ENCODE data around the gene USP11.
A peak's percentile ranks its signal among the peaks of the same experiment; 100 is the strongest.

Gene USP11

DNA sequence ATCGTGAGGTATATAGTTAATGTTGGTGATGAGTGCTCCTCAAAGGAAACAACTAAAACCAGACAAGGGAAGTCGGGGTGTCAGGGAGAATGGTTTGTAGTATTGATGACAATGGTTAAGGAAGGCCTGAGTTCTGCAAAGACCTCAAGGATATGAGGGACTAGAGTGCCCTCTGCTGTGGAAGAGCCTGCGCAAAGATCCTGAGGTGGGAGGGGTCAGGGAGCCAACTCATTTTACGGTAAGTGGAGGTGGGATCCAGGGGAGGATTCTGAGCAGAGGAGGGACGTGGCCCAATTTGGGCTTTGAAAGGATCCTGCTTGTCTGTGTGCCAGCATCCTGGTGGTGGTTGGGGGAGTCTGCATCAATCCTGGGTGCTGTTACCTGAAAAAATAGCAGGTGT, 27.8 kb upstream of the USP11 start:
- no peak for DNase-seq

GRCh38 chrX:47206316-47206715, 26.5 kb upstream of the USP11 start:
- DNase-seq, result no peak

GRCh38 chrX:47208108-47208507, 24.7 kb upstream of the USP11 start:
- no peak for DNase-seq

GRCh38 chrX:47209508-47210238, 23.1 kb upstream of the USP11 start:
- no peak for DNase-seq

DNA sequence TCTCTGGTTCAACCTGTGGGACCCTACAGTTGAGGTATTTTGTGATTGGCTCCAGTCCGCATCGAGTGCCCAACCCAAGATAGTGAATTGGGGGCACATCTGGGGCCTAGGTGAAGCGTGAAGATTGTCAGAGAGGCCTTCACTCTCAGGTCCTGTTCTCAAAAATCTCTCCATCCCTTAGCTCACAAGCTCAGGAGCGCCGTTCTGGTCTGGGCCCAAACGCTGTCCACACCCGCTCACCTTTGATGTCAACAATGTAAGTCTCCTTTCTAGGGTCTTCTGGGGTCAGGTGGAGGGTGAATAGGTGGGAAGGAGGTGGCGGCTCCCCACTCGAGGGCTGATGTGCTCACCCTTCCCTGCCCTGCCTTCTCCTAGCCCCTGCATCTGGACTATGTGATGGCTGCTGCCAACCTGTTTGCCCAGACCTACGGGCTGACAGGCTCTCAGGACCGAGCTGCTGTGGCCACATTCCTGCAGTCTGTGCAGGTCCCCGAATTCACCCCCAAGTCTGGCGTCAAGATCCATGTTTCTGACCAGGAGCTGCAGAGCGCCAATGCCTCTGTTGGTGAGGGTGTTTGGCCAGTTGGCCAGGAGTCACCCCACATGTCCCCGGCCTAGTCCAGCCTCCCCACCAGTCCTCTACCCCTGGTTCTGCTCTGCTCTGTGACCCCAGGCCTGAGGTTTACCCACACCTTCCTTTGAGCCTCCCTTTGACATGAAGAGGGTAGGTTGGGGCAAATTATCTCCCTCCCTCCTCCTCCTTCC, 22.0 kb upstream of the USP11 start:
- no peak for DNase-seq

DNA sequence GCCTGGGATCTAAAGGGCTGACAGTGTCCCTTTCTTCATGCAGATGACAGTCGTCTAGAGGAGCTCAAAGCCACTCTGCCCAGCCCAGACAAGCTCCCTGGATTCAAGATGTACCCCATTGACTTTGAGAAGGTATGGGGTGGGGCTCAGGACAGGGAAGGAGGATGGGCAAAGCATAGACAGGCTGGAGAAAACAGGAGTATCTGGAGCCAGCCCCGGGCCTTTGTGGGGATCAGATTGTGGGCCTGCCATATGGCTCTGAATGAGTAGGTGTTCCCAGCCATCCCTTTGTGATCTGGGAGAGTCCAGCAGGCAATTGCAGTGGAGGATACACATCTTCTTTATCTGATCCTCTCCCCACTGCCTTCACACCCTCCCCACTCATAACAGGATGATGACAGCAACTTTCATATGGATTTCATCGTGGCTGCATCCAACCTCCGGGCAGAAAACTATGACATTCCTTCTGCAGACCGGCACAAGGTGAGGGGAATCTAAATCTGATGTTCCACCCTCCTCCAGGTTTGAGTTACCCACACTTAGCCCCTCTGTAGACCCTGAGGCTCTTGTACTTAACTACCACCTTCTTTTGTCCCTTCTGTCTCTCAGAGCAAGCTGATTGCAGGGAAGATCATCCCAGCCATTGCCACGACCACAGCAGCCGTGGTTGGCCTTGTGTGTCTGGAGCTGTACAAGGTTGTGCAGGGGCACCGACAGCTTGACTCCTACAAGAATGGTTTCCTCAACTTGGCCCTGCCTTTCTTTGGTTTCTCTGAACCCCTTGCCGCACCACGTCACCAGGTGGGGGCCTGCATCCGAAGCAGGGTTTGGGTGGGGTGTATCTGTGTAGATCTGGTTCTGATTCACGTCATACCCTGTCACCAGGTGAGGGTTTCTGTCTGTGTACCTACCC, 20.2 kb upstream of the USP11 start:
- no peak for DNase-seq

- DNase-seq, result no peak
These were observed 18.3 kb upstream of the USP11 start for GRCh38 chrX:47214435-47215077.

GRCh38 chrX:47215291-47215900, 17.4 kb upstream of the USP11 start:
- no peak for DNase-seq

- DNase-seq, result no peak
These were observed 16.4 kb upstream of the USP11 start for GRCh38 chrX:47216393-47216925.

DNA sequence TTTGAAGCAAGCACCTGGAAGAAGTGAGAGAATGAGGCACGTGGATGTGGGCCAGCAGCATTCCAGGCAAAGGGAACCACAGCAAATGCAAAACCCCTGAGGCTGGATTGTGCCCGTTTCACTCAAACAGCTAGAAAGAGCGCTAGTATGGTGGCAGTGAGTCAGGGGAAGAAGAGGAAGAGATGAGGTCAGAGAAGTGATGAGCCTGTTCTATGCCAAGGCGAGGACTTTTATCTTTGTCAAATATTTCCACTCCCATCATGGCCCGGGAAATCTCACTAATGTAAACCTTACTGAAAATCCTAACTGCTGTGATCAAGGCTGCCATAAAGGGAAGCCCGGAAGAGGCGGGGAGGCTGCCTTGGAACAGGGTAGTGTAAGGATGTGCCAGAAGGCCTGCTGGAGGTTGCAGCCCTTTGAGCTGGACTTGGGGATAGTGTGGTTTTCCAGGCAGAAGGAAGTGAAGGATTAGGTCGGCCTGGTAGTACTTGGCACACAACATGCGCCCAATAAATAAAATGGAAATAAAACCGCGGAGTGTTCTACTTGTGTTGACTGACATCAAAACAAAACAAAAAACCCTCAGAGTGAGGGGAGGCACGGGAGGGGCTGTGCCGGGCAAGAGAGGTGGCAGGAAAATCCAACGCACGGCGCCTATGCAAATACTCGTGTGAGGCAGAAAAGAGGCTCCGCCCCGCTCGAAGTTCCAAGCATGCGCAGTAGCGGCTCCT, 15.5 kb upstream of the USP11 start:
- no peak for DNase-seq

GRCh38 chrX:47217852-47218279, 14.9 kb upstream of the USP11 start:
- DNase-seq, result peak; percentile 95

DNA sequence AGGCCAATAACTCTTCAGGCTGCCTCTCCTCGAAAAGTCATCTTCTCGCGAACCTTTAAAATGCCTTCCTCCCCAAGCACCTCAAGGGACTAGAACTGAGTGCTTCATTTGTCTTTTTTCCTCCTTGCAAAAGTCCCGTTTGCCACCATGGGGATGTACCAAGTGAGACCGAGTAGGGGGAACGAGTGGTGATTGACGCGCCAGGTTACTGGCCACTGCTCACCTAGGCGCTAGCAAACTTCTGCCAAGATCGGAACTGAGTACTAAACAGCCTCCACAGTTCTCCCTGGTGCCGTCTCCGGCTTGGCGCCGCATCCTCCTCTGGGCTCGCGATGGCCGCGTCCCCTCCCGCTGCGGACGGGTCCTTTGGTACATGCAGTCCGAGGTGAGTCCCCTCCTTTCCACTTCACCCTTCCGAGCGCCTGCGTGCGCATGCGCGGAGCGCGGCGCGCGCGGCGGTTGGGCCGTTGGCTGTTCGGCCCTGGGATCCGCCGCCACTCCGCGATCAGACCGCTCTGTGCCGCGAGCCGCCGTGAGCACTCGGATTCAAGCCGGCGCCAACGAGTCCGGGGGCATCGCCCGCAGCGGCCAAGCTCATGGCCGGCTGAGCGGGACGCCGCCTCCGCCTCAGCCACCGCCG, 14.4 kb upstream of the USP11 start, which contains the start of gene CDK16:
Gene CDK16 (plus strand): TSS at position 402 of the 640 bp plus-strand sequence. CDS start 4,877 bp downstream, outside the sequence.
- peak; percentile 56 for DNase-seq

GRCh38 chrX:47218920-47219815, 13.6 kb upstream of the USP11 start:
- no peak for DNase-seq

GRCh38 chrX:47221756-47222155, 11.1 kb upstream of the USP11 start:
- no peak for DNase-seq

DNA sequence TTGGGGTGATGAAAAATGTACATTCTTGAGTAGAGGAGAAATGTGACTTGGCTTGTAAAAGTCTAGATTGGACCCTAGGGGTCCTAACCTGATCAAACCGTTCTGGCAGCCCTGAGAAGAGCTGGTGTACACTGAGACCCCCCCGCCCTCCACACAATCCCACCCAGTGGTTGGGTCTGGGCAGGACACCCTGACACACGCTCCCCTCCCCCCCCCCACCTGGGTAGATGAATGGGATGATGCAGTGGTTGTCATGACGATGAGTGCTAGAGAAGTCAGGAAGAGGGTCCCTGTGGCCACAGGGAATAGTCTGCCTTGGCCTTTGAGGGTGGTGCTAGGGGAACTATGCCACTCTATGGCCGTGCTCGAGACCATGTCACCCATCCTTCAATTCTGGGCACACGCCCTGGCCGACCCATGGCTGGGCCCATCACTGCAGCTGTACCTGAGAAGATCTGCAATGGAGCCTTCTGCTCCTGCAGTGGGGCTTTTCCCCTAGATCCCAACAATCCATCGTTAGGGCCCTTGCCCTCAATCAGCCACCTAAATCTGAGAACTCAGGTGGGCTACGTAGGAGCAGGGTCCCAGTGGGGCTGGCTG, 10.0 kb upstream of the USP11 start:
- no peak for DNase-seq

GRCh38 chrX:47223476-47224250, 9.1 kb upstream of the USP11 start:
- no peak for DNase-seq

GRCh38 chrX:47224266-47224895, 8.4 kb upstream of the USP11 start:
- DNase-seq, result no peak

- no peak for DNase-seq
These were observed 7.9 kb upstream of the USP11 start for GRCh38 chrX:47224896-47225290.
